Omental fat pad (tissue), 4 donors: Measurements from ENCODE around the gene STAT5B. TPM values are rescaled to one million over a fixed set of nuclear protein-coding genes. Genes with fewer than 3 reads are reported as not detected.

Experiments used
- ATAC-seq: fragments of 150-250 bp; one replicate; pipeline ENCODE4 v1.9.1; 2016; ENCODE audit warnings: mild to moderate bottlenecking, moderate library complexity; ENCODE audit not compliant: low FRiP score
- DNase-seq: peaks from one replicate; pipeline ENCODE4 v3.0.0-alpha.2; 2019; ENCODE audit warnings: low spot score
- total RNA-seq, 4 donors: library from RNA; depleted of rRNA; stranded (reverse); fragments of >200 nt; gene quantifications; one replicate each; pipeline ENCODE4 v1.1.0, GENCODE V29; 2016
- TF ChIP-seq, protein P1 (sequence below), 3 donors: fragments of 450-650 bp; IDR thresholded peaks; one replicate each; pipeline ENCODE4 v1.5.1; 2016 to 2017; ENCODE audit warnings: antibody characterized with exemption in 3 of 3, mild to moderate bottlenecking in 3 of 3, moderate library complexity in 2 of 3

The STAT5B gene
- total RNA-seq, 4 donors from 2014 or later = 66.6 to 130 (median 111) TPM

DNA sequence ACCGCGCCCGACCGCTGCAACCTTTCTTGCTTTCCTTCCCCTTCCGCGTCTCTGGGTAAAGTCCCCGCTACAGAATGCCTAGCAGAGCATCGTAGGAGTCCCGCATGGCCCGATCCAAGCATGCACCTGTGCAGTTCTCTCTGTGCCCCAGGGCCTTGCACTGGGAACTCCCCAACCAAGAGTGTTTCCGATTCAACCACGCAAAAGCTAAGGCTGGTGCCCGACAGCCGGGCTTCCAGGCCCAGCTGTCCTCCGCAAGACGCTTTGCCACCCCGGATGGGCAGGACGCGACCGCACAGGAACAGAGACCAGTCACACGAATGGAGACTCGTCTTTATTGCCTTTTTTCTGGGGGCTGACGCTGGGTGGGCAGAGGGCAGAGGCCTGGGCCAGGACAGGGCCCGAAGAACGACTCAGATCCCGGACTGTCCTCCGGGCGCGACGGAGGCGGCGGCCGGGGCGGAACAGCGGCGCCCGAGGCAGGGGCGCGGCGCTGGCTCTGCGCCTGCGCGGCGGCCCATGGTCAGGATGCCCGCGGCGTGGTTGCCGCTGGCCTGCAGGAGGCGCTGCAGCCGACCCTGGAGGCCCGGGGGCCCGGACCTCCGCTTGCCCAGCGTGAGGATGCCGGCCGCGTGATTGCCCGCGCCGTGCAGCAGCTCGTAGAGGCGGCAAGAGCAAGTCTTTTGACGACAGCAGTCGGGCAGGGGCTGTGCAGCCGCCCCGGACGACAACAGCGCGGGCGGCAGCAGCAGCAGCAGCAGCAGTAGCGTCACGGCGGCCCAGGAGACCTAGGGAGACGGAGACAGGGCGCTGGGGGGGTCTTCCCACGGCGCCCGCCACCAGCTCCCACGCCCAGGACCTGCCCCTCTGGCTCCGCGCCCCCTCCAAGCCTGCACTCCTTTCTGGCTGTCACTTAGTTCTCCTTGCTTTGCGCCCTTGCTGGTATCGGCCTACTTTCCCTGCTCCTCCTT is 92.2 kb downstream of the STAT5B start:
- DNase-seq (peak; percentile 57), ATAC-seq (peak; percentile 79)
- TF ChIP-seq, protein P1, sequence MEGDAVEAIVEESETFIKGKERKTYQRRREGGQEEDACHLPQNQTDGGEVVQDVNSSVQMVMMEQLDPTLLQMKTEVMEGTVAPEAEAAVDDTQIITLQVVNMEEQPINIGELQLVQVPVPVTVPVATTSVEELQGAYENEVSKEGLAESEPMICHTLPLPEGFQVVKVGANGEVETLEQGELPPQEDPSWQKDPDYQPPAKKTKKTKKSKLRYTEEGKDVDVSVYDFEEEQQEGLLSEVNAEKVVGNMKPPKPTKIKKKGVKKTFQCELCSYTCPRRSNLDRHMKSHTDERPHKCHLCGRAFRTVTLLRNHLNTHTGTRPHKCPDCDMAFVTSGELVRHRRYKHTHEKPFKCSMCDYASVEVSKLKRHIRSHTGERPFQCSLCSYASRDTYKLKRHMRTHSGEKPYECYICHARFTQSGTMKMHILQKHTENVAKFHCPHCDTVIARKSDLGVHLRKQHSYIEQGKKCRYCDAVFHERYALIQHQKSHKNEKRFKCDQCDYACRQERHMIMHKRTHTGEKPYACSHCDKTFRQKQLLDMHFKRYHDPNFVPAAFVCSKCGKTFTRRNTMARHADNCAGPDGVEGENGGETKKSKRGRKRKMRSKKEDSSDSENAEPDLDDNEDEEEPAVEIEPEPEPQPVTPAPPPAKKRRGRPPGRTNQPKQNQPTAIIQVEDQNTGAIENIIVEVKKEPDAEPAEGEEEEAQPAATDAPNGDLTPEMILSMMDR (IDR thresholded peaks at IDR 0.05) = peak in 2 of 3 donors; percentile 50 to 55

GRCh38 chr17:42182927-42183734 is 93.1 kb downstream of the STAT5B start:
- TF ChIP-seq, protein P1 (IDR thresholded peaks at IDR 0.05) = no peak
- no peak for DNase-seq

GRCh38 chr17:42181851-42182207 is 94.4 kb downstream of the STAT5B start:
- ATAC-seq (no peak), DNase-seq (no peak)
- TF ChIP-seq, protein P1 (IDR thresholded peaks at IDR 0.05) = no peak

More at GRCh38 chr17:42182927-42183734, 93.1 kb downstream of the STAT5B start:
- ATAC-seq = no peak

DNA sequence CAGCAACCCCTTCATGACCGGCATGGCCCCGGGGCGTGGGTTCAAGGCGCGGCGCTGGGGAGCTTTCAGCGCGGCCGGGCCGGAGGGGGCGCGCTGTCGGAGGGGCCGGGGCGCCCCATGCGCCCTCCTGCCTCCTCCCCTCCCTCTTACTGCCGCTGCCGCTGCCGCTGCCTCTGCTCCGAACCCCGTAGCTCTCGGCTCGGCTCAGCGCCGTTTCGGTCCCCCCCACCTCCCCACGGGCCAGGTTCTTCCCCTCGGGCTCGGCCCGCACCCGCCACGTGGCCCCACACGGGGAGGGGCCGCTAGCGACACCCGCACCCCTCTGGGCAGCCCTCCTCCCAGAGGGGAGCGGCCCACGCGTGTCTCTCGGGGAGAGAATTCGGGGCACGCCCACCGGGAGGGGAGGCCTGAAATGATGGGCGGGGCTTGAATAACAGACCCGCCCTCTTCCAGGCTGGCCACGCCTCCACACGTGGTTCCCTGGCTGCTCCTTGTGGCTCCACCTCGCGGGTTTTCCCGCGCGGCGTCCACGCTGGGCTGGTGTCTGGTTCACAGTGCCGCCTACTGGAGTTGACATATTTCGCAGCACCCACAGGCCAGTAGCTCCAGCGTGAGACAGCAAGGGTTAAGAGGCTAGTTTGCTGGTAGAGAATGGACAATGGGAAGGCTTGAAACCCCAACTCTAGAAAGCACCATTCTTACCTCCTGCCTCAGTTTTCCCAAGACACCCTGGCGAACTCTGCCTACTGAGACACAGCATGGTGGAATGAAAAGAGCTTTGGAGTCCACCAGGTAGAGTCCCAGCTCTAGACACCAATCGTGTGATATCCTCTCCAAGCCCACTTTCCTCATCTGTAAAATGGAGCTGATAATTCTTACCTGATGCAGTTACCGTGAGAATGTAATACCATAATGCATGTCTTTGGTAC is 95.0 kb downstream of the STAT5B start, which contains the start of gene KCNH4:
Gene KCNH4, minus strand, starts transcription at position 221 of the 929 bp plus-strand sequence. Its CDS starts 197 bp downstream, at position 24.
- DNase-seq = peak; percentile 68
- TF ChIP-seq, protein P1 (IDR thresholded peaks at IDR 0.05) = peak in 1 of 3 donors; percentile 14
- peak; percentile 52 for ATAC-seq

DNA sequence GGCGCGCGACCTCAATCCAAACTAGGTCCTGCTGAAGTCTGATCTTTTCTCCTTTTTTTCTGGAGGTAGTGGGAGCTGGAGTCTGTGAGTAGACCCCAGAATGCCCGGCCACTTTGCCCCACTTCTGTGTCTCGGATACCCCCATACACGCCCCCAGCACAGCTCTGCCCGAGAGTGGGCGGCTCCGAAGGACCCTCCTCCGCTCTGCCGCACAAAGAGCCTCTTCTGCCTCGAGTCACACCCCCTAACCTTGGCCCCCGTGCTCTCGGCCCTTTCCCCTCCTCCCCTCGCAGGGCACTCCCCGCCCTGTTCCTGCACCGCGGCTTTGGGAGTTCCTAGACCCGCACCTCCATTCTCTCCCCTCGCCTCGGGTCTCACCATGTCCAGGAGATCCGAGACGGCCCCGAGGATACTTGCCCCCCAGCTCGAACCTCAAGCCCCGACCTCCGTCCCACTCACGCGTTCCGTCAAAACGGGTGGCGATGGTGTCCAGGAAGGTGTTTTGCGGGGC is 95.7 kb downstream of the STAT5B start:
- TF ChIP-seq, protein P1 (IDR thresholded peaks at IDR 0.05) = no peak
- DNase-seq = no peak

GRCh38 chr17:42179911-42180410 is 96.2 kb downstream of the STAT5B start:
- ATAC-seq = no peak
- TF ChIP-seq, protein P1 (IDR thresholded peaks at IDR 0.05) = no peak
- DNase-seq = no peak

More for the DNA sequence above, 95.7 kb downstream of the STAT5B start:
- ATAC-seq = no peak
